HEK293 (cell line): ENCODE results near the gene LRRC2.

Experiments used
- CTCF ChIA-PET: fragments of 350-600 bp; formaldehyde crosslinking; extraction: SDS; loops from one replicate; lab custom pipeline; 2021; ENCODE audit warnings: antibody characterized with exemption; lab: Yijun Ruan, JAX
- POLR2A ChIA-PET: fragments of 300-600 bp; formaldehyde crosslinking; extraction: SDS; loops from one replicate; lab custom pipeline; 2020; ENCODE audit warnings: antibody characterized with exemption, inconsistent platforms; lab: Yijun Ruan, JAX
- H3K27ac ChIP-seq: fragments of 200-500 bp; sonication (Bioruptor generic); 2 replicates; pipeline ENCODE4 v1.5.1; 2014; ENCODE audit warnings: low read depth, low read length, control low read depth, inconsistent platforms; ENCODE audit errors: extremely low read depth
- H3K36me3 ChIP-seq, 2 experiments: fragments of 200-500 bp in 1 of 2; sonication (Bioruptor generic) in 1 of 2; 1 replicate in 1 of 2; 2 replicates in 1 of 2; pipeline ENCODE4 v1.5.1; 2014 to 2017; ENCODE audit warnings: inconsistent platforms in 2 of 2, low read length in 2 of 2; ENCODE audit not compliant: control insufficient read depth in 2 of 2, insufficient read depth in 1 of 2
- H3K4me1 ChIP-seq: fragments of 200-500 bp; sonication (Bioruptor generic); 2 replicates; pipeline ENCODE4 v1.5.1; 2014; ENCODE audit warnings: mild to moderate bottlenecking, low read length, inconsistent platforms; ENCODE audit not compliant: control insufficient read depth, insufficient read depth
- H3K4me3 ChIP-seq: 2 replicates; pipeline ENCODE4 v1.5.1; 2011; ENCODE audit warnings: low read depth, mild to moderate bottlenecking, control low read depth, low read length, moderate library complexity
- H3K9me3 ChIP-seq: fragments of 200-500 bp; sonication (Bioruptor generic); 2 replicates; pipeline ENCODE4 v1.5.1; 2014; ENCODE audit warnings: low read depth, low read length, inconsistent platforms; ENCODE audit not compliant: control insufficient read depth, insufficient read depth
- EGR2 ChIP-seq: fragments of 450-650 bp; formaldehyde crosslinking; IDR thresholded peaks from 2 replicates; pipeline ENCODE4 v1.5.1; 2016; ENCODE audit warnings: low read depth, missing biosample characterization, missing genetic modification characterization
- ZBTB11 ChIP-seq: fragments of 450-650 bp; formaldehyde crosslinking; conservative IDR thresholded peaks from 2 replicates; pipeline ENCODE4 v1.5.1; 2016; ENCODE audit warnings: low read depth, missing biosample characterization, missing genetic modification characterization
- ZFHX2 ChIP-seq: fragments of 450-650 bp; formaldehyde crosslinking; conservative IDR thresholded peaks from 2 replicates; pipeline ENCODE4 v1.5.1; 2016; ENCODE audit warnings: missing biosample characterization, missing genetic modification characterization
- ZFP37 ChIP-seq: fragments of 450-650 bp; formaldehyde crosslinking; IDR thresholded peaks from 2 replicates; pipeline ENCODE4 v1.5.1; 2016; ENCODE audit warnings: missing biosample characterization, missing genetic modification characterization
- ZNF18 ChIP-seq: fragments of 450-650 bp; formaldehyde crosslinking; IDR thresholded peaks from 2 replicates; pipeline ENCODE4 v1.5.1; 2016; ENCODE audit warnings: missing biosample characterization, missing genetic modification characterization
- ZNF366 ChIP-seq: fragments of 450-650 bp; formaldehyde crosslinking; conservative IDR thresholded peaks from 2 replicates; pipeline ENCODE4 v1.5.1; 2016; ENCODE audit warnings: missing biosample characterization, missing genetic modification characterization
- ZNF423 ChIP-seq: fragments of 450-650 bp; formaldehyde crosslinking; IDR thresholded peaks from 2 replicates; pipeline ENCODE4 v1.5.1; 2016; ENCODE audit warnings: missing biosample characterization, missing genetic modification characterization
- ZNF513 ChIP-seq: fragments of 450-650 bp; IDR thresholded peaks from 2 replicates; pipeline ENCODE4 v1.5.1; 2018; ENCODE audit warnings: missing biosample characterization, missing genetic modification characterization
- ZNF544 ChIP-seq: fragments of 450-650 bp; formaldehyde crosslinking; IDR thresholded peaks from 2 replicates; pipeline ENCODE4 v1.5.0; 2017; ENCODE audit warnings: missing biosample characterization, missing genetic modification characterization
- ZNF600 ChIP-seq: fragments of 450-650 bp; formaldehyde crosslinking; IDR thresholded peaks from 2 replicates; pipeline ENCODE4 v1.5.1; 2016; ENCODE audit warnings: missing biosample characterization, missing genetic modification characterization
- ZNF670 ChIP-seq: fragments of 450-650 bp; formaldehyde crosslinking; IDR thresholded peaks from 2 replicates; pipeline ENCODE4 v1.5.1; 2016; ENCODE audit warnings: missing biosample characterization, missing genetic modification characterization, low read depth
- TF ChIP-seq, protein P1 (sequence below): fragments of 450-650 bp; formaldehyde crosslinking; IDR thresholded peaks from 2 replicates; pipeline ENCODE4 v1.5.1; 2016; ENCODE audit warnings: missing biosample characterization, missing genetic modification characterization

The LRRC2 gene

GRCh38 chr3:46524832-46525231 lies 41.3 kb downstream of the LRRC2 start (continued):
- no peak for TF ChIP-seq ZBTB11 (tag by site-specific recombination)
- no peak for TF ChIP-seq ZNF600 (tag by site-specific recombination)
- TF ChIP-seq ZNF544 (tag by site-specific recombination), result no peak
- TF ChIP-seq ZNF18 (tag by site-specific recombination), result no peak
- no peak for TF ChIP-seq ZFP37
- no peak for TF ChIP-seq ZNF513 (tag by site-specific recombination)
- TF ChIP-seq ZNF423 (tag by site-specific recombination), result no peak

DNA sequence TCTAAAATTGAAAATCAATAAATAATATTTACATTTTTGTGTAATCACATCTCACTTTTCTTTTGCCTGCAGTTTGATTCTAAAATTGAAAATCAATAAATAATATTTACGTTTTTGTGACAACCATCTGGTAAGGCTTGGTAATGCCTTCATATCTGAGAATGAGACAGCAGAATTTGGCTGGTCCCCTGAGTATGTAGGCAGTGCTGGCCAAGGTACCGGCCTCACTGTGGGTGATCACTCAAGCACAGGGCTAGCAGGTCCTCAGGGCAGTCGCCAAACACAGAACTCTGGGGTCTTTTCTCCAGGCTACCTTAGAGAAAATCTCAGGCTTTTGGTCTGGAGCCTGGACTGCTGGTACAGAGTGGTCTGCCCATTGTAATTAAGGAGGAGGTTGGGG lies 42.1 kb downstream of the LRRC2 start:
- Histone ChIP-seq H3K4me1 (no peaks in the 10 kb centered on the region), H3K36me3 (no peaks in the 10 kb centered on the region), H3K4me3 (no peak overlapping the region), H3K9me3 (no peaks in the 10 kb centered on the region), H3K27ac (no peak overlapping the region)
- CTCF ChIA-PET, result no interaction called here
- TF ChIP-seq ZNF670 (tag by site-specific recombination), result no peak
- TF ChIP-seq, protein P1, sequence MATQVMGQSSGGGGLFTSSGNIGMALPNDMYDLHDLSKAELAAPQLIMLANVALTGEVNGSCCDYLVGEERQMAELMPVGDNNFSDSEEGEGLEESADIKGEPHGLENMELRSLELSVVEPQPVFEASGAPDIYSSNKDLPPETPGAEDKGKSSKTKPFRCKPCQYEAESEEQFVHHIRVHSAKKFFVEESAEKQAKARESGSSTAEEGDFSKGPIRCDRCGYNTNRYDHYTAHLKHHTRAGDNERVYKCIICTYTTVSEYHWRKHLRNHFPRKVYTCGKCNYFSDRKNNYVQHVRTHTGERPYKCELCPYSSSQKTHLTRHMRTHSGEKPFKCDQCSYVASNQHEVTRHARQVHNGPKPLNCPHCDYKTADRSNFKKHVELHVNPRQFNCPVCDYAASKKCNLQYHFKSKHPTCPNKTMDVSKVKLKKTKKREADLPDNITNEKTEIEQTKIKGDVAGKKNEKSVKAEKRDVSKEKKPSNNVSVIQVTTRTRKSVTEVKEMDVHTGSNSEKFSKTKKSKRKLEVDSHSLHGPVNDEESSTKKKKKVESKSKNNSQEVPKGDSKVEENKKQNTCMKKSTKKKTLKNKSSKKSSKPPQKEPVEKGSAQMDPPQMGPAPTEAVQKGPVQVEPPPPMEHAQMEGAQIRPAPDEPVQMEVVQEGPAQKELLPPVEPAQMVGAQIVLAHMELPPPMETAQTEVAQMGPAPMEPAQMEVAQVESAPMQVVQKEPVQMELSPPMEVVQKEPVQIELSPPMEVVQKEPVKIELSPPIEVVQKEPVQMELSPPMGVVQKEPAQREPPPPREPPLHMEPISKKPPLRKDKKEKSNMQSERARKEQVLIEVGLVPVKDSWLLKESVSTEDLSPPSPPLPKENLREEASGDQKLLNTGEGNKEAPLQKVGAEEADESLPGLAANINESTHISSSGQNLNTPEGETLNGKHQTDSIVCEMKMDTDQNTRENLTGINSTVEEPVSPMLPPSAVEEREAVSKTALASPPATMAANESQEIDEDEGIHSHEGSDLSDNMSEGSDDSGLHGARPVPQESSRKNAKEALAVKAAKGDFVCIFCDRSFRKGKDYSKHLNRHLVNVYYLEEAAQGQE (tag by site-specific recombination), result peak; percentile 52; the same call in 1 of the 2 replicates
- POLR2A ChIA-PET, result no interaction called here

DNA sequence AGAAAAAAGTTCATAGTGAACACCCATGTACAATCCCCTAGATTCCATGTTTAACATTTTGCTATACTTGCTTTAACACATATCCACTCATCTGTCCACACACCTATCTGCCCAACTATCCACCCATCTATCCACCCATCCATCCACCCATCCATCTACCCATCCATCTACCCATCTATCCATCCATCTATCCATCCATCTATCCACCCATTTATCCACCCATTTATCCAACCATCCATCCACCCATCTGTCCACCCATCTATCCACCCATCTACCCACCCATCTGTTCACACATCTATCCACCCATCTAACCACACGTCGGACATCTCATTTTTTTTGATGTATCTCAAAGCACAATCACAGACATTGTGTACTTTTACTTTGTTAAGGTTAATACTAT lies 42.5 kb downstream of the LRRC2 start:
- Histone ChIP-seq H3K4me1 (no peaks in the 10 kb centered on the region), H3K27ac (no peak overlapping the region), H3K9me3 (no peaks in the 10 kb centered on the region), H3K36me3 (no peaks in the 10 kb centered on the region), H3K4me3 (no peak overlapping the region)
- POLR2A ChIA-PET, result no interaction called here
- CTCF ChIA-PET, result no interaction called here
- TF ChIP-seq ZNF366 (tag by site-specific recombination) (peak; percentile 55), EGR2 (tag by site-specific recombination) (peak; percentile 84), ZFHX2 (tag by site-specific recombination) (0 out of 2 replicates have a peak, but pooled peaks have one; percentile 26), ZNF544 (tag by site-specific recombination) (no peak)
